ENCODE measurements around the gene AKNAD1.
"Not testable (repeated sequence)": the region's sequence is repeated elsewhere in the genome, so short reads cannot be mapped to it uniquely, and the experiment has no call there.

The AKNAD1 gene, protein sequence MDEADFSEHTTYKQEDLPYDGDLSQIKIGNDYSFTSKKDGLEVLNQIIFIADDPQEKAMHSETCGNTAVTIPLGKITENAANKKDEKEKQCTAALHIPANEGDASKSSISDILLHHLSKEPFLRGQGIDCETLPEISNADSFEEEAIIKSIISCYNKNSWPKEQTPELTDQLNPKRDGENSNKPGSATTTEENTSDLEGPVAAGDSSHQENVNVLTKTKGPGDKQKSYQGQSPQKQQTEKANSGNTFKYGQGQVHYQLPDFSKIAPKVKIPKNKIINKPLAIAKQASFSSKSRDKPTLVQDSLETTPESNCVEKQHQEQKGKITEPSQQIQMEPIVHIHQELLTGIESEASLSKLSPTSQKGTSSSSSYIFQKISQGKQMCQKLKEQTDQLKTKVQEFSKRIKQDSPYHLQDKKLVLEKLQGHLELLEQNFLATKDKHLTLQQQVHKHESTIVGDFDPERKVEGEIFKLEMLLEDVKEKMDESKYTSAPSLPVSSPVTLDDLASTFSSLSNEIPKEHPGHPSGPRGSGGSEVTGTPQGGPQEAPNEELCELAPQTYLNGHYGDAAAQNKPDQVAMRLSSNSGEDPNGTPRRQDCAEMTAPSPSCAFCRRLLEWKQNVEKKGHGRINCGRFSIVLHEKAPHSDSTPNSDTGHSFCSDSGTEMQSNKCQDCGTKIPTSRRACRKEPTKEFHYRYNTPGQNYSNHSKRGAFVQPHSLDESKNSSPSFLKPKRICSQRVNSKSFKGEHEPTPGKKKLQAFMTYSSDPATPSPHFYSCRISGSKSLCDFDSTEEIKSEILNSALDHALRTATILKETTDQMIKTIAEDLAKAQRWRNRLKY

DNA sequence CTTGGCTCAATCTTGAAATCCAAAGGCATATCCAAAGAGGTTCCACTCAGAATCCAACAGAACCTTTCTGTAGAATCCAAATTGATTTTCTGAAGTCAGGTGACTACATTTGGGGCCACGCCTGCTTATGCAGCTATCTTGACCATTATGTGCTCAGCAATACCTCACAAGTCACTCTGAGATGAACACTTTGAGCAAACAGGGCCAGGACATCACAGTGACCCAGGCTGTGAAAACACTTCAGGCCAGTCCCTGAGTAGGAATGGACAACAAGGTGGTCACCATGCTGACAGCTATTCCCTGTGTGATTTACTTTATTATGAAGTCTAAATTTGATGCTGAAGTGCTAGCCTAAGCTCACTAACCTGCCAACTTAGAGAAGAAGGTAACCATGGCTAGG, at the start of gene AKNAD1:
Gene AKNAD1 (minus strand): TSS at position 101 of the 400 bp plus-strand sequence. CDS start 4,430 bp downstream, outside the sequence.
- no peak for DNase-seq

DNA sequence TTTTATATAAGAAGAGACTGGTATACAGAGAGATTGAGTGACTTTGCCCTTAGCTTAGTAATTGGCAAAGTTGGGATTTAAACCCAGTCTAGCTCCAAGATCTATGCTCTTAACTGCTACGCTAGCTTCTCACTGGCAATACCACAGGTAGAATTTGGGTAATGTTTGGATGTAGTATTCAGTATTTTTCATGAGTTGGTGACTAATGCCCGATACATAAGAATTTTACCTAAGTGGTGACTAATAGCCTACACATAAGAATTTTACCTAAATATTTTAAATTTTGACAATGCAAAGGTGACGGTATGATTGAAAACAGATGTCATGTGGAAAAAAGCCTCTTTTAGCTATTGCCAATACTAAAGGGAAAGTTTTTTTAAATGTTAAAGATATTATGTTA, 44.2 kb upstream of the AKNAD1 start:
- DNase-seq: no peak

DNA sequence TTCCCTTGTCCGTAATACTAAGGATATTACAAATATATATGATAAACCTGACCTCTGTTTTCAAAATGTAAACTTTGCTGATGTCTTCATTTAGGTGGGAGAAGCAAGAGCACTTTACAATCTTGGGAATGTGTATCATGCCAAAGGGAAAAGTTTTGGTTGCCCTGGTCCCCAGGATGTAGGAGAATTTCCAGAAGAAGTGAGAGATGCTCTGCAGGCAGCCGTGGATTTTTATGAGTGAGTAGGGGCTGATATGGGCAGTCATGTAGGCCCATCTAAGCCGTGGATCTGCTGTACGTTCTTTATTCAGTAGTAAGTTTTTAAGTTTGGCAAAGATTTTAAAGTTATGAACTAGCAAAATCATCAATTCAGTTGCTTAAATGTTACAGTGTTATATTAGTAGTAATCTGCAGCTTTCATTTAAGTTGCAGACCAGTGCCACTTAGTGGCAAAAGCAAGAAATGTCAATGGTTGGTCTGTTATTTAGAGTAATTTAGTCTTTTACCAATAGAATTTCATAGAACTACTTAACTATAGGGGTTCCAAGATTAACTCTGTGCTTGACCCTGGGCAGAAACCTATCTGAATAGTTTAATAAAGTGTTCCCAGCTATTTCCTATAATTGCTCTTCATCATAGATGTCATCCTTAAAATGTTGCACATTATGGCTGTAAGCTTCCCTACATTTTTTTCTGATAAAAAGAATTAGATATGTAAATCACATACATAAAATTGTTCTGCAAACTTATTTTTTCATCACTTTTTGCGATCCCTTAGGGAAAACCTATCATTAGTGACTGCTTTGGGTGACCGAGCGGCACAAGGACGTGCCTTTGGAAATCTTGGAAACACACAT, 41.2 kb upstream of the AKNAD1 start:
- peak; percentile 8 for DNase-seq

DNA sequence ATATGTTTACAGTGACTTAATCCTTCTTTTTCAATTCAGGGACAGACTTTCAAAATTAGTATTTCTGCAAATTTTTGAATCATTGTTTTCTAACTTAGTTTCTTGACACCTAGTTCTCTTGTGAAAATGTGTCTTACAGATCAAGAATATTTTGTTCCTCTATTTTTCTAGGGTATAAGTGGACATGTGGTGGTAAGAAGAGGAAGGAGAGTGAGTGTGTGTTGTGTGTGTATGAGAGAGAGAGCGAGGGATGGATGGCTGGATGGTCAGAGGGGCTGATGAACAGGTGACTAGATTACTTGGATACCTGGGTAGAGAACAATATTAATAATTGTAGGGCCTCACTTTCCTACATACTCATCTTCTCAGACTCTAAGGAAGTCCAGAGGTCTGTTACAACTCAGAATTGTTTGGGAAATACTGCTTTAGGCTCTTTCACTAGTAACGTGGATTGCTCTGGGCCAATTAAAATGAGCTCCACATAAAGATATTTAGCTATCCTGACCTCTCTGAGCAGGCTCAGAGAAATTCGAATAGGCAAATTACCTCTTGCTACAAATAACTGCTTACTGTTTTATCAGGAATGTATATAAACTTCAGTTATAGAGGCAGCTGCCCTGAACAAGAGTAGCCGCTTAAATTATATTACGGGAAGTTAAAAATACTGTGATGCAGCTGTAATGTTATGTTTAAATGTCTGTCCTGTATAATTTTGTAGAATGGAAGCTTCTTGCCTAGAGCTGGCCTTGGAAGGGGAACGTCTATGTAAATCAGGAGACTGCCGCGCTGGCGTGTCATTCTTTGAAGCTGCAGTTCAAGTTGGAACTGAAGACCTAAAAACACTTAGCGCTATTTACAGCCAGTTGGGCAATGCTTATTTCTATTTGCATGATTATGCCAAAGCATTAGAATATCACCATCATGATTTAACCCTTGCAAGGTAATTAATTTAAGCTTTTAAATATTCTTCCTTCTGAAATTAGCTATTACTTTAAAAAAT, 39.6 kb upstream of the AKNAD1 start:
- DNase-seq: no peak

DNA sequence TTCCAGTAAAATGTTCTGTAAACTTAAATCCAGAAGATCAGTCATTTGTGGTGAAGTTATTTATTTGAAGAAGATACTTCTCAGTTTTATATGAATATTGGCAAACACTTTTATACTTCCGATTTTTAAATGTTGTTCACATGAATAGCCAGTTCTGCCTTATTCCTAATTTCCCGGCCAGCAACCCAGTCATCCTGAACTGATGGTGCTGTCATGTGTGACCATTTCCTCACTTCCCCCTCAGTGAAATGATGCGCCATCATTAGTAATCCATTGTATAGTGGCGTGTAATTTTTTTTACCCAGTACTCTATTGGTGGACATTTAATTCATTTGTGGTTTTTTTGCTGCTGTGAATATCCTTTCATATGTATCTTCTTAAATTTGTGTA, 36.2 kb upstream of the AKNAD1 start:
- no peak for DNase-seq

DNA sequence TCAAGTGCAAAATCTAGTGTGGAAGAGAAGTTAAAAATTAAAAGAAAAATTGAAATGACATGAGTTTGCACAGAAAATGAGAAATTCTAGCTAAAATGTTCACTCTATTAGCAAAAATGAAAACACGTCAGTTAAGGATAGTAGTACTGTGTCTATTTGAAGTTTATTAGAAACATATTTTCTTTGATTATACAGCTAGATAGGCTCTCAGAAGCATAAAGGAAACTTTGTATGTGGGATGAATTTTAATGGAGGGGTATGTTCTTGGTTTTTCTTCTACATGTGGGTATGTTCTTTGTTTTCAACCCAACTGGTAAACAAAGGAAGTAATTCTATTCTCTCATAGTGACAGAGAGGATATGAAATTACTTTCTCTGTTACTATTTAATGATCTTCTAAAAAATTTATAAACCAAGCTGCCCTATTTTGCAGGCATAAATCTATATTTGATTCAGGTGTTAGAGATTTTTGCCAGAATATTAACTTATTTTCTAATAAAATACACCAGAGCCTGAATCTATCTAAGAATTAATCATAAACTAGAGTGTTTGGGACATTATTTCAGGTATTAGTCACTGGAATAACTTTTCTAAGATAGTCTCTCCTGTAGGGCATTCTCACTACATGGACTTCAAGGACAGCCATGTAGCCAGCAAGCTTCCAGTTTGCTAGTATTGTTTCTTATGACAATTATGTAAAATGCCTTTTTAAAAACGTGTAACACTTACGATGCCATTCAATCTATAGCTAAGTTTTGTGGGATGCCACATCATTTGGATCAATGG, 35.7 kb upstream of the AKNAD1 start:
- no peak for DNase-seq

DNA sequence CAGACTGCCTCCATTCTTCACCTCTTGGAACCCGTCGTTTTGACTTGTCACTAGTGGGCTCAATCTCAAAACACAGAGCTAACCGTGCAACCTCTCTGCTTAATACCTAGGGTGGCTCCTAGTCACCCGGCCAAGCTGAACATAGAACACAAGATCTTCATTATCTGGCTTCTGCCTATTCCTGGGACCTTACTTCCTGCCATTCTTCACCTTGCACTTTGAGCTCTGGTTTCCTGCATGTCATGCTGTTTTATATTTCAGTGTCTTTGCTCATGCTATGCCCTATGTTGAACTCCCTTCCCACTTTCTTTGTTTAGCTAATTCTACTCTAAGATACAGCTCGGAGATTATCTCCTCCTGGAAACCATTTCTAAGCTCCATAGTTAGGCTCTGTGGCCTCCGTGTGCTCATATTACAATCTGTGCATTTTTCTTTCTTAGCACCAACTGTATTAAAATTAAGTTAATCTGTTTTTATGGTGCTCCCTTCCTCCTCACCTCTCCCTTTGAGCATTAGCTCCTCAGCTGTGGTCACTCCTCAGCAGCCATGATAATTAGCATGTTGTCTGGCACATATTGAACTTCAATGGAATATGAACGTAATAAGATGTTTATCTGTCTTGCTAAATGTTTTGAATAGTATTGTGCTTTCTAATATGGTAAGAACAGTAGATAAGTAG, 33.0 kb upstream of the AKNAD1 start:
- no peak for DNase-seq

DNA sequence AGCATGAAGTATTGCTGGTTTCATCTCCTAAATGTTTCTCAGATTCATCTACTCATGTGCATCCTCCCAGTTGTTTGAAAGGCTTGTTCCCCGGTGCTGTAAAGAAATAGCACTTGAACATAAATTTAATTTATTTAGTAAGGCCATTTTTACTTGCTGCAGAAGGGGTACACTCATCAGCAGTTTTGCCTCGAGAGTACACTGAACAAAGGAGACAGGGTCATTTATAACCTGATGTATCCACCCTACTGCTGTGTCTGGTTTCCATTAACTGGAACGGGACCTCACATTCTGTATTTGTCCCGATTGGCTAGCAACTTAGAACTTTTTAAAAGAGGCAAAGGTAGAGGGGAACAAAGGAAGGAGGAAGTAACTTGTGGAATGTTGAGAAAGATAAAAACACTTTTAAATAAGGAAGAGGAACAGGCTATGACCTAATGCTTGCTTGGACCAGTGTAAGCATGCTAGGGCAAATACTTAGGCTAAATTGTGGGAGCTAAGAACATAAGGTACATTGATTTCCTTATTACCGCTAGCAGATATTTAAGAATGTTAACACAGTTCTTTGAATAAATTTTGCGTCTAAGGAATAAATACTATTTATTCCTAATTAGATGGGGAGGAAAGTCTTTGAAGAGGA, 32.2 kb upstream of the AKNAD1 start:
- DNase-seq: not testable (repeated sequence)

DNA sequence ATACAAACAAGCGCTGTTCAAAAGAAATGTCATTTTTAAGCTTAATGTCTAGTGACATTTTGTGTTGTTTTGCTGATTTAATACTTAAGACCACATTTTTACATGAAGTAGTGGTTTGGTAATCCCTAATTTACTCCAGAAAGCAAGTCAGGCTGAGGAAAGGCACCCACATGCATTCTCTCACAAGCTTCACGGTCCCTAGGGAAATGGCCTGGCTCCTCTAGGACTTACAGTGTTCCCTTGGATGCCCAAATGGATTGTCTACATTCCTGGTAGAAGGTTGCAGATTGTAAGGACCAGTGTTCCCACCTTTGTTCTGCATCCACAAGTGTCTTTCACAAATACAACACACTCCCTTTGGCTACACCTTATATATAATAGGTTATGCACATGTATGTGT, 29.4 kb upstream of the AKNAD1 start:
- DNase-seq: no peak

DNA sequence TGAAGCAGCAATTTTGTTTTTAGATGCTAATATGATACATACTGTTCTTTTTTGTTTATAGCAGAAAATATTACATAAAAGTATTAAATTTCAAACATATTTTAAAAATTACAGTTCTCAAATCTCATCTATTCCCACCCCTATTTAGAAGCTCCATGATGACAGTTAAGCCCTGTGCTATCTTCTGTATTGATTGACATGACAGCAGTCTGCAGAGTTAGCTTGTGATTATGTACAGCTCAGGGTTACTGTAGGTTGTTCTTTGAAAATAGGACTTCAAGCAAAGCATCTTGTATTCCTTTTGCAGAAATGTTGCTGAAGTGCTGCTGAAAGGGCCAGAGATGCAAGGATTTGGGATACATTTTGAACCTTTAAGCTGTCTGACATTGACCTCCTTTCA, 28.1 kb upstream of the AKNAD1 start:
- no peak for DNase-seq

DNA sequence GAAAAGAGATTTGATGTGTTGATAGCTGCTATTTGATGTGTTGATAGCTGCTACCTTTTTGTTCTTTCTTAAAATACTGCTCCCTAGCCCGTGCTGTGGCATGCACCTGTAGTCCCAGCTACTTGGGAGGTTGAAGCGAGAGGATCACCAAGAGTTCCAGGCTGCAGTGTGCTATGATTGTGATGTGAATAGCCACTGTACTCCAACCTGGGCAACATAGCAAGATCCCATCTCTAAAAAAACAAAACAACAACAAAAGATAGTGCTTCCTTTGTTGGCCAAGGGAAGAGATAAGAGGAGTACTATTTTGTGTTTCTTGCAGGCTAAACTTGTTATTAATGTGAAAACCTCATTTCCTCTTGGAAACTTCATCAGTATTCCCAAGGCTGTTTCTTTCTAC, 25.9 kb upstream of the AKNAD1 start:
- no peak for DNase-seq

DNA sequence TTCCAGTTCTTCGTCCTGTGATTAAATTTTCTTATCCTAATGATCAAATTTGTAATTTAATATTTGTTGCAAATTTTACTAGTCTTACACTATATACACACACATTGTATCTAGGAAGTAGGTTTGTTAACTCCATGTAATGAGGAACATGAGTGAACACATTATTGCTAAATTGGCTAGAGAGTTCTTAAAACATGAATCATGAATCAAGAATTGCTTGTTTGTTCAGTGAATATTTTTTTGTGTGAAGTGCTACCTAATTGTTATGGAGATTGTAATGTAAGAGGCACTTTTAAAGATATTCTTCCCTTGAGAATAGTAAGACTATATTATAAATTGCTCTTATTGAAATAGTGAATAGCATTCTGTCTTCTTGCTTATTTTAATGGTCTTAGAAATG, 24.5 kb upstream of the AKNAD1 start:
- DNase-seq: peak; percentile 7

DNA sequence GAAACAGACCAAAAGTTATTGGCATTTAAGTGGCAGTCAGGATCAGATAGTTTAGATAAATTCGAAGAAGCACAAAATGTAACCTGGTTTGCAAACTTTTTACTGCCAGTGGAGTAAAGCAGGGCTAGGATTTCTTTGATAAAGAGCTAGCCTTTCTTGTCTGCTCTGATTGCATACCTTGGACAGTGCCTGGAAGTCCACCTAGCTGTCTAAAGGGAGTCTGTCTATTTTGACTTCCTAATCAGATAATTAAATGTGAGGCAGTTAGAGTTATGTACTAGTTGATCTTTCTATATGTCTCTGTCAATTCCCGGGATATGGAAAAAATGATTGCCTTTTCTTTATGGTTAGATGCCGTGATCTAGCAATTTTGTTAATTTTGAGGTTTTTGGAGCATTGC, 24.0 kb upstream of the AKNAD1 start:
- no peak for DNase-seq

DNA sequence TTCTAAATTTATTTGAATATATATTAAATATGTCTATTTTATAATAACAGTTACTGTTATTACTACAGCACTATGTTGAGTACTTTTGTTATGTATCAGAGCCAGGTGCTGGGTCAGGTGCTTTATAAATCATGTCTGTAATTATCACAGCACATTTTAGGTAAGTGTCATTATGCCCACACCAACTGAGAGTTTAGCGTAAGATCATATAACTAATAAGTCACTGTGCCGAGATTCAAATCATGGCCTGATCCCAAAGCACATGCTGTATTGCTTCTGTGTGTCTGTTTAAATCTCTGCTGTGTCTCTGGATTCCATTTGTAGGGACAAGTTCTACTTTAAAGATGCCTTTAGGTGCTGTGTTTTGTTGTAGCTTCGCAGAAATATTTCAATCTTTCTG, 21.8 kb upstream of the AKNAD1 start:
- DNase-seq: no peak

DNA sequence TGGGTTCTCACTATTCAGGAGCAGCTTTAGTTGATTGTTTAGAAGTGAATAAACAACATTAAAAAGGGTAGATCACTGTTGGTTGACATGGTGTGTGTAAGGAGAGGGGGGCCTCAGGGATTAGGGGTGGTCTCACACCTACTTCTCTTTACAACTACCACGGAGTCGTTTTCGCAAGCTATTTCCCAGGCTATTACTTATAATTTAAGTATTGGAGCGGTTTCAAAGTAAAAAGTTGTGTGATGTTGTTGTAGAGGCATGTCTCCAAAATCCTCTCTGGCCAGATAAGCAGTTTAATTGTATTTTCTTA, 21.2 kb upstream of the AKNAD1 start:
- DNase-seq: no peak

DNA sequence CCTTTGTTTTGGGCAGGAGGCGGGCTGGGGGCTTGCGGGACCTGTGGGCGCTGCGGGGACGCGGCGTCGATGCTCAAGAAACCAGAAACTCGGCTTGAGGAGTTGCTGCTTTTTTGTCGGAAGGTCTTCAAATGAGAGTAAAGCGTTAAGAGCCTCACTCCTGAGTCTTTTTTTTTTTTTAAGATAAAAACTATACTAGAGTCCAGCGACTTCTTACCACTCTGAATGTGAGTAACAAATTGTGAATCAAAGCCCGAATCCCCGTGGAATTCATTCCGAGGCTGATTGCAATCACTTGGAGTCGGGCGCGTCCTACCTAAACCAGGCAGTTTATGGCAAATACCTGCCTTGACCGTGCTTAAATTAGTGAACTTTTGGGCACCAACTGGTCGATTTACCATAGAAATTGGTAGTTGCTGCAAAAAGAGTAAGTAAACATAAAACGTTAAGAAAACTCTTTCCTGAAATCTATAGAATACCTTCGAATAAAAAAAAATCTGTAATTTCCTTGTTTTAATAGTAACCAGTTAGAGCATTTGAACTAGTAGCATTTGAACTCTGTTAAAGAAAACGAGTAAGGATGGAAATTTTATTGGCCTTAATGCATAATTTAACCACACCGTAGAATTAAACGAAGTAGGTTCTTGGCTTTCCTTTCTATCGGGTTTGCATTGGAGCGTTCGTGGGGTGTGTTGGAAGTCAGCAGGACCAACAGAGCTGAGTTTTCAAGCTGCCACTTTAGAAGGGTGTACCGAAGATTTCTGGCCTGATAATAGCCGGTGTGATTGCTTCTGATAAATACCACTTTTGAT, 20.7 kb upstream of the AKNAD1 start:
- no peak for DNase-seq

DNA sequence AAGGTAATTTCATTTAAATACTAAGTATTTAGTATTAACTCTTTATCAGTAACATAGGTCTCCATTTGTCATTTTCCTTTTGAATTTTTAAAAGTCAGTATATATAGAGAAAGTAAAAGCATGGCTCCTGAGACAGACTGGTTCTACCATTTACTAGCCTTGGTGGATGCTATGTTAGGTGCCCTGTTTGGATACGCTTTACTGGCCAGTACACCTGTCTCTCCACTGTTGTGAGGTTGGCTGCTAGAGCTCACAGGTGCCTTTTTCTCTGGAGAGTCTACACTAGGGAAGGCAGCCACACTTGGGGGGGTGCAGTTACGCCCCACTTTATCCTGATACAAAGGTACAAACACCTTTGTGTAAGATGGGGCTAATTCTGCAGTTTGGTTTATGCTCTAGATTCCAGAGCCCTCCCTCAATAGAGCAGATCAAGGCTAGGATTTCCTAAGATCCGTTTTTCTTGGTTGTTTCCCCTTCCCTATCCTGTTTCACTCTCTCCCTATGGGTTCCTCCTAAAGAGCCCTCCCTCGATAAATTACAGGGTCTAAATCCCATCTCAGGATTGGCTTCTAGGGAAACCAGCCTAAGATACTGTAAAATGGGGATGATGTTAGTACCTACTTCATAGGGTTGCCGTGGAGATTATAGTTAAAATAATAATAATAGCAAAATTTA, 14.3 kb upstream of the AKNAD1 start:
- no peak for DNase-seq

DNA sequence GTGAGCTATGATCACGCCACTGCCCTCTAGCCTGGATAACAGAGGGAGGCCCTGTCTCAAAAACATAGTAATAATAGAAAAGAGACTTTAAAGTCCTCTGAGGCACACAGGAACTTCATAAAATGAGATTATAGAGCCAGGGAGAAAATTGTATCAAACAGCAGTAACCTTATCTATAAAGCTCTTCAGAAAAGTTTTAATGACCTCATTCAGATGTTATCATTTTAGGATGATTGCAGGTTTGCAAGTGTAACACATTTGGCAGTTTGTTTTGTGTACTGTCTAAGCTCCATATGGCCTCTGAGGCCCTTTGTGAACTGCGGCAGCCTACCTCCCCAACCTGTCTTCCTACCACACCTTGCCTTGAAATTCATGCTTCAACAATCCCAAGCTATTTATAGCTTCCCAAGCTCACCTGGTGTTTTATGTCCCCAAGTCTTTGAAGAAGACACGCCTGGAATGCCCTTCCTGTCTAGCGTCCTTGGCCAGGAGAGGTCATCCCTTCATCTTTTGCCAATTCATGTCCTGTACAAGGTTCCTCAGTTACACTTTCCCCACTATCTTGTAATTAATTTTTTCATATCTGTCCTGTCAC, 8.5 kb upstream of the AKNAD1 start:
- DNase-seq: no peak

All from NCI-H187 treated with DMSO at 0.1 percent for 48 hours (cell line).